GM12878 (cell line): ENCODE data around the gene CAMK2A. TPM values are rescaled to one million over a fixed set of nuclear protein-coding genes. Genes with fewer than 3 reads are reported as not detected.

ENCODE experiments used
- ATAC-seq: fragments of 200-7000 bp; cut with Tn5 transposase; 3 replicates; pipeline ENCODE4 v1.9.1; 2020; ENCODE audit warnings: mild to moderate bottlenecking, moderate library complexity
- BruUV-seq: library from RNA; stranded (reverse); fragments of 400-500 nt; replicated peaks from 2 replicates; lab custom pipeline; 2021; lab: Mats Ljungman, UMichigan
- CTCF ChIA-PET: fragments of 300-600 bp; sonication (Branson Sonifier 250); formaldehyde crosslinking; extraction: SDS; loops from one replicate; lab custom pipeline; 2021; ENCODE audit warnings: inconsistent platforms; lab: Yijun Ruan, JAX
- POLR2A ChIA-PET: fragments of 350-600 bp; formaldehyde crosslinking; extraction: SDS; loops from one replicate; lab custom pipeline; 2021; ENCODE audit warnings: inconsistent platforms; lab: Charles Lee
- RAD21 ChIA-PET: fragments of 300-600 bp; sonication (Branson Sonifier 250); formaldehyde crosslinking; loops from one replicate; lab custom pipeline; 2023; ENCODE audit warnings: antibody characterized with exemption; ENCODE audit not compliant: unreplicated experiment; lab: Charles Lee
- SMC1A ChIA-PET: fragments of 300-600 bp; sonication (Branson Sonifier 250); formaldehyde crosslinking; loops from one replicate; lab custom pipeline; 2023; ENCODE audit not compliant: unreplicated experiment, uncharacterized antibody; lab: Charles Lee
- DNase-seq: peaks from one replicate; pipeline ENCODE4 v3.0.0-alpha.2; 2011; ENCODE audit warnings: low read depth, low spot score
- FAIRE-seq: peaks from 3 replicates; lab custom pipeline; 2011; peaks lifted over from hg19 to GRCh38; lab: Jason Lieb, UNC
- H2AFZ ChIP-seq: 2 replicates; pipeline ENCODE4 v1.6.0; 2011; ENCODE audit warnings: low read depth, low read length, control low read depth; ENCODE audit not compliant: control insufficient read depth
- H3K27ac ChIP-seq: 2 replicates; pipeline ENCODE4 v1.5.1; 2011; ENCODE audit warnings: control low read depth; ENCODE audit not compliant: control insufficient read depth, insufficient read depth
- H3K27me3 ChIP-seq, 2 experiments: replicated peaks in 1 of 2; 2 replicates each; pipeline versions ENCODE4 v1.6.0 to v1.6.1; 2011; ENCODE audit warnings: low read length in 1 of 2; ENCODE audit not compliant: control insufficient read depth in 2 of 2, insufficient read depth in 2 of 2
- H3K36me3 ChIP-seq, 2 experiments: 2 replicates each; pipeline ENCODE4 v1.5.1; 2011; ENCODE audit warnings: low read length in 1 of 2; ENCODE audit not compliant: control insufficient read depth in 2 of 2, insufficient read depth in 2 of 2
- H3K4me1 ChIP-seq: 2 replicates; pipeline ENCODE4 v1.6.1; 2011; ENCODE audit warnings: mild to moderate bottlenecking, low read length, moderate library complexity, mixed read lengths; ENCODE audit not compliant: control insufficient read depth, insufficient read depth
- H3K4me2 ChIP-seq: 2 replicates; pipeline ENCODE4 v1.6.0; 2011; ENCODE audit warnings: control low read depth; ENCODE audit not compliant: control insufficient read depth, insufficient read depth
- H3K4me3 ChIP-seq: fragments of 200-600 bp; sonication (generic); 2 replicates; pipeline ENCODE4 v1.5.1; 2016
- H3K79me2 ChIP-seq: 2 replicates; pipeline ENCODE4 v1.6.0; 2011; ENCODE audit warnings: low read length; ENCODE audit not compliant: control insufficient read depth, insufficient read depth
- H3K9ac ChIP-seq: 2 replicates; pipeline ENCODE4 v1.8.0; 2011; ENCODE audit warnings: low read length, control low read depth, mixed read lengths; ENCODE audit not compliant: control insufficient read depth, insufficient read depth
- H3K9me3 ChIP-seq: replicated peaks from 3 replicates; pipeline ENCODE4 v1.5.1; 2011; ENCODE audit warnings: mild to moderate bottlenecking, low read length; ENCODE audit not compliant: control insufficient read depth, insufficient read depth
- H4K20me1 ChIP-seq: 2 replicates; pipeline ENCODE4 v1.6.0; 2011; ENCODE audit not compliant: control insufficient read depth, insufficient read depth
- WGBS: methylation state at CpG from one replicate; pipeline ENCODE4 v1.1.6; 2016; ENCODE audit warnings: low lambda C conversion rate; ENCODE audit not compliant: insufficient replicate concordance, insufficient coverage; ENCODE audit errors: missing lambda C conversion rate; 5-methylcytosine and 5-hydroxymethylcytosine counted together
- in situ Hi-C: fragments of 300-500 bp; cut with MboI; formaldehyde crosslinking; loops from 9 replicates; pipeline ENCODE4 v1.14.3; 2018; ENCODE audit warnings: mixed read lengths
- intact Hi-C: fragments of 100-400 bp; cut with micrococcal nuclease; formaldehyde crosslinking; loops from one replicate; pipeline ENCODE4 v1.14.2; 2022; ENCODE audit not compliant: unreplicated experiment
- polyA plus RNA-seq, 11 experiments: library from polyadenylated mRNA; depleted of rRNA in 4 of 11; unstranded in 6 of 11; stranded (reverse) in 5 of 11; fragments of >200 nt; fragmentation: Nextera tagmentation in 4 of 11; fragmentation: Illumina TruSeq in 1 of 11; extraction: Ambion mirVana in 4 of 11; extraction: Trizol in 1 of 11; gene quantifications; 1 replicate in 1 of 11; 2 replicates in 10 of 11; pipeline versions ENCODE4 v1.2.1 to v1.2.3, GENCODE V29; 2011 to 2016; ENCODE audit warnings: inconsistent platforms in 2 of 11, missing spikeins in 2 of 11, low read depth in 1 of 11
- total RNA-seq, 4 experiments: library from RNA; depleted of rRNA in 3 of 4; stranded (reverse); fragments of >200 nt in 3 of 4; fragmentation: Illumina TruSeq in 1 of 4; extraction: Trizol in 1 of 4; gene quantifications; 2 replicates each; pipeline versions ENCODE4 v1.2.1 to v1.2.3, GENCODE V29; 2013 to 2021
- TF ChIP-seq, protein P1 (sequence below): IDR thresholded peaks from 2 replicates; pipeline ENCODE4 v1.6.1; 2012; ENCODE audit warnings: mild to moderate bottlenecking, low read depth, low read length

CAMK2A gene
- total and polyA plus RNA-seq, 10 of the 15 experiments (the other 5 are each of a cell fraction or from before 2014, with no cell fraction given) = 0.11 TPM; not detected in 9

- CTCF ChIA-PET = interaction anchor here (0.9 kb wide), 1 partner anchor 179 kb away, joined by 5 read pairs; no protein-coding TSS in a partner anchor
These were observed 33.0 kb downstream of the CAMK2A start for GRCh38 chr5:150256410-150257064.

More at GRCh38 chr5:150256410-150257064, 33.0 kb downstream of the CAMK2A start:
- H2AFZ ChIP-seq = no peak overlapping the region
- in situ Hi-C loops (no loop called here), intact Hi-C loops (no loop called here)
- no peak overlapping the region for H3K4me2 ChIP-seq
- no peaks in the 10 kb centered on the region for H3K4me1 ChIP-seq
- ATAC-seq = peak; percentile 18; the same call in 1 of the 3 replicates
- ChIA-PET POLR2A (no interaction called here), SMC1A (no interaction called here), RAD21 (interaction anchor here (1.0 kb wide), 1 partner anchor 126 kb away, joined by 5 read pairs; no protein-coding TSS in a partner anchor)
- no peak overlapping the region for H3K9ac ChIP-seq
- no peak overlapping the region for H3K27ac ChIP-seq
- no peak overlapping the region for H3K4me3 ChIP-seq
- H3K27me3 ChIP-seq = peaks cover 2% of the 10 kb centered on the region in 2 experiments; a peak in 3 of 4 replicates
- H3K36me3 ChIP-seq = no peaks in the 10 kb centered on the region
- H3K79me2 ChIP-seq = no peaks in the 10 kb centered on the region
- DNase-seq = no peak
- H4K20me1 ChIP-seq = no peaks in the 10 kb centered on the region
- 14% methylated on average over 12 of the region's 12 CpGs for WGBS
- H3K9me3 ChIP-seq = no peaks in the 10 kb centered on the region; the same call in 2 of the 3 replicates
- TF ChIP-seq, protein P1, sequence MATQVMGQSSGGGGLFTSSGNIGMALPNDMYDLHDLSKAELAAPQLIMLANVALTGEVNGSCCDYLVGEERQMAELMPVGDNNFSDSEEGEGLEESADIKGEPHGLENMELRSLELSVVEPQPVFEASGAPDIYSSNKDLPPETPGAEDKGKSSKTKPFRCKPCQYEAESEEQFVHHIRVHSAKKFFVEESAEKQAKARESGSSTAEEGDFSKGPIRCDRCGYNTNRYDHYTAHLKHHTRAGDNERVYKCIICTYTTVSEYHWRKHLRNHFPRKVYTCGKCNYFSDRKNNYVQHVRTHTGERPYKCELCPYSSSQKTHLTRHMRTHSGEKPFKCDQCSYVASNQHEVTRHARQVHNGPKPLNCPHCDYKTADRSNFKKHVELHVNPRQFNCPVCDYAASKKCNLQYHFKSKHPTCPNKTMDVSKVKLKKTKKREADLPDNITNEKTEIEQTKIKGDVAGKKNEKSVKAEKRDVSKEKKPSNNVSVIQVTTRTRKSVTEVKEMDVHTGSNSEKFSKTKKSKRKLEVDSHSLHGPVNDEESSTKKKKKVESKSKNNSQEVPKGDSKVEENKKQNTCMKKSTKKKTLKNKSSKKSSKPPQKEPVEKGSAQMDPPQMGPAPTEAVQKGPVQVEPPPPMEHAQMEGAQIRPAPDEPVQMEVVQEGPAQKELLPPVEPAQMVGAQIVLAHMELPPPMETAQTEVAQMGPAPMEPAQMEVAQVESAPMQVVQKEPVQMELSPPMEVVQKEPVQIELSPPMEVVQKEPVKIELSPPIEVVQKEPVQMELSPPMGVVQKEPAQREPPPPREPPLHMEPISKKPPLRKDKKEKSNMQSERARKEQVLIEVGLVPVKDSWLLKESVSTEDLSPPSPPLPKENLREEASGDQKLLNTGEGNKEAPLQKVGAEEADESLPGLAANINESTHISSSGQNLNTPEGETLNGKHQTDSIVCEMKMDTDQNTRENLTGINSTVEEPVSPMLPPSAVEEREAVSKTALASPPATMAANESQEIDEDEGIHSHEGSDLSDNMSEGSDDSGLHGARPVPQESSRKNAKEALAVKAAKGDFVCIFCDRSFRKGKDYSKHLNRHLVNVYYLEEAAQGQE = no peak
- no peak for FAIRE-seq
- BruUV-seq = no TSS peak
